ENCODE measurements around the gene TMEM129.

DNA sequence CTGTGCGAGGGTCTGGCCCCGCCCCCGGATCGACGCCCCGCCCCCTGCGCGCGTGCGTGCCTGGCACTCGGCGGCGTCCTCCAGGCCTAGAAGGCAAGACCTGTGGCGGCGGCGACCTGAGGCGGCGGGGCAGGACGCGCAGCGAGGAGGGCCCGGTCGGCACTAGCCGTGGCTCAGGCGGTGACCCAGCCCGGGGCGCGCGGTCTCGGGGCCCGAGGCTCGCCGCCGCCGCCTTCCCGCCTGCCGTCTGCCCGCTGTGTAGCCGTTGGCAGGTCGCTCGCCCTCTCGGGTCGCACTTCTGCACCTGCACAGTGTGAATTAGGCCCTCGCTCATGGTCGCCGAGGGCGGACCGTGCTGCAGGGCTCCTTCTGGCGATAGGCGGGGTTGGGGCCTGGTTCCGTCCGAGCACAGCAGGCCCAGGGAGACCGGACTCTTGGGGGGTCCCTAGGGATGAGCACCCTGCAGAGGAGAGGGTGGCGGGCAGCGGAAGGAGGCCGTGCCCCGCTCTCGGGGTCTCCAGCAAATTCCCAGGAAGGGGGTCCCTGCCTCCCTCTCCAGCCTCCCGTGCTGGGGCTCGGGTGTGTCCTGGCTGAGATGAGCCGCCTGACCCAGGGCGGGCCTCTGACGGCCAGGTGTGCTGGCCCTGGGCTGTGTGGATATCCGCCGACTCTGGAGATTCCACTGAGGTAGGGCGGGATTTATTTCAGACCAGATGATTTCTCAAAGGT lies 36.5 kb downstream of the TMEM129 start:
- TF ChIP-seq, protein P1, sequence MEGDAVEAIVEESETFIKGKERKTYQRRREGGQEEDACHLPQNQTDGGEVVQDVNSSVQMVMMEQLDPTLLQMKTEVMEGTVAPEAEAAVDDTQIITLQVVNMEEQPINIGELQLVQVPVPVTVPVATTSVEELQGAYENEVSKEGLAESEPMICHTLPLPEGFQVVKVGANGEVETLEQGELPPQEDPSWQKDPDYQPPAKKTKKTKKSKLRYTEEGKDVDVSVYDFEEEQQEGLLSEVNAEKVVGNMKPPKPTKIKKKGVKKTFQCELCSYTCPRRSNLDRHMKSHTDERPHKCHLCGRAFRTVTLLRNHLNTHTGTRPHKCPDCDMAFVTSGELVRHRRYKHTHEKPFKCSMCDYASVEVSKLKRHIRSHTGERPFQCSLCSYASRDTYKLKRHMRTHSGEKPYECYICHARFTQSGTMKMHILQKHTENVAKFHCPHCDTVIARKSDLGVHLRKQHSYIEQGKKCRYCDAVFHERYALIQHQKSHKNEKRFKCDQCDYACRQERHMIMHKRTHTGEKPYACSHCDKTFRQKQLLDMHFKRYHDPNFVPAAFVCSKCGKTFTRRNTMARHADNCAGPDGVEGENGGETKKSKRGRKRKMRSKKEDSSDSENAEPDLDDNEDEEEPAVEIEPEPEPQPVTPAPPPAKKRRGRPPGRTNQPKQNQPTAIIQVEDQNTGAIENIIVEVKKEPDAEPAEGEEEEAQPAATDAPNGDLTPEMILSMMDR (IDR thresholded peaks at IDR 0.05), result no peak
- TF ChIP-seq EP300 (IDR thresholded peaks at IDR 0.05), result no peak
